ENCODE results near the gene ATP13A2. TPM values are rescaled to one million over a fixed set of nuclear protein-coding genes. Genes with fewer than 3 reads are reported as not detected.

ATP13A2 gene
- total and polyA plus RNA-seq, 2 donors (not counting 1 experiment from before 2014, with no cell fraction given) = 41.6 to 51.8 TPM

DNA sequence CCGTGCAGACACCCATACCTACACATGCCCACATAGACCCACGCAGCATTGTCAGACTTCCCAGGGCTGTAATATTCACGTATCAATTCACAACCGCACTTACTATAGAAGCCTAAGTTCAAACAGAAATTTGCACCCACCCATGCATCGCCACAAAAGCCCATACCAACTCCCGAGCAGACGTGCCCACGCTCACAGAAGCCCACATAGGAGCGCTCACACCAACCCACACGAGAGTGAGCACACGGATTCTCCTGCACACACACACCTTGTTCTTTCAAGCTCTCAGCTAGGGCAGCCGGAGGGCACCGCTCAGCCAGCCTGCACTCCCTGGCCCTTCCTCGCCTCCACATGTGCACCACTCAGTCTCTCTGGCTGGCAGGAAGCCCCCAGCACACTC is 35.9 kb downstream of the ATP13A2 start:
- ATAC-seq (ENCODE audit: low read depth) (no peak), DNase-seq (no peak)
- no peak overlapping the region for H3K9ac ChIP-seq (ENCODE audit: low read length)
- peaks cover 3% of the 10 kb centered on the region for H3K27me3 Mint-ChIP-seq
- ChIA-PET POLR2A (no interaction called here), CTCF (no interaction called here)
- 97% methylated on average over 14 of the region's 14 CpGs for WGBS (ENCODE audit: insufficient coverage)
- peaks cover 4 to 7% of the 10 kb centered on the region in 2 donors for H3K4me1 ChIP-seq (ENCODE audit: control insufficient read depth in 2 of 2, insufficient read depth in 2 of 2, low read length in 2 of 2)
- peaks cover 0 to 2% (median 0%) of the 10 kb centered on the region in 3 donors for H3K9me3 ChIP-seq (ENCODE audit: control extremely low read depth in 1 of 3, control insufficient read depth in 2 of 3, insufficient read depth in 1 of 3, low read length in 2 of 3)
- no peaks in the 10 kb centered on the region for H4K20me1 ChIP-seq (ENCODE audit: control insufficient read depth, insufficient read depth, low read length, poor library complexity, severe bottlenecking)
- no peaks in the 10 kb centered on the region for H3K79me2 ChIP-seq (ENCODE audit: control insufficient read depth, insufficient read depth, low read length)
- H3K9me3 Mint-ChIP-seq (ENCODE audit: insufficient read depth) = no peaks in the 10 kb centered on the region
- H3K27ac Mint-ChIP-seq = no peak overlapping the region
- peaks cover 0 to 17% (median 3%) of the 10 kb centered on the region in 4 experiments for H3K27me3 ChIP-seq (replicated peaks in 1 of 4; ENCODE audit: control extremely low read depth in 1 of 4, control insufficient read depth in 3 of 4, insufficient read depth in 4 of 4, low read length in 3 of 4)
- H2AFZ ChIP-seq (ENCODE audit: insufficient read depth, low read depth, low read length, poor library complexity, severe bottlenecking) = no peak overlapping the region
- H3K4me3 ChIP-seq (ENCODE audit: control extremely low read depth in 1 of 5, extremely low read depth in 1 of 5, insufficient read depth in 1 of 5, low read depth in 2 of 5, low read length in 4 of 5) = no peak overlapping the region
- H3K36me3 ChIP-seq (replicated peaks in 1 of 2; ENCODE audit: control extremely low read depth in 1 of 2, control insufficient read depth in 1 of 2, extremely low read depth in 1 of 2, insufficient read depth in 2 of 2, low read length in 1 of 2) = no peaks in the 10 kb centered on the region
- H3K27ac ChIP-seq (ENCODE audit: low read length in 2 of 2) = no peak overlapping the region
- H3K4me1 Mint-ChIP-seq = peaks cover 3% of the 10 kb centered on the region
- H3K4me2 ChIP-seq (replicated peaks; ENCODE audit: low read depth, low read length, poor library complexity, severe bottlenecking) = no peak overlapping the region
- H3K4me3 Mint-ChIP-seq = no peak overlapping the region
- intact Hi-C loops (cut with micrococcal nuclease) = no loop called here
- TF ChIP-seq, protein P1, sequence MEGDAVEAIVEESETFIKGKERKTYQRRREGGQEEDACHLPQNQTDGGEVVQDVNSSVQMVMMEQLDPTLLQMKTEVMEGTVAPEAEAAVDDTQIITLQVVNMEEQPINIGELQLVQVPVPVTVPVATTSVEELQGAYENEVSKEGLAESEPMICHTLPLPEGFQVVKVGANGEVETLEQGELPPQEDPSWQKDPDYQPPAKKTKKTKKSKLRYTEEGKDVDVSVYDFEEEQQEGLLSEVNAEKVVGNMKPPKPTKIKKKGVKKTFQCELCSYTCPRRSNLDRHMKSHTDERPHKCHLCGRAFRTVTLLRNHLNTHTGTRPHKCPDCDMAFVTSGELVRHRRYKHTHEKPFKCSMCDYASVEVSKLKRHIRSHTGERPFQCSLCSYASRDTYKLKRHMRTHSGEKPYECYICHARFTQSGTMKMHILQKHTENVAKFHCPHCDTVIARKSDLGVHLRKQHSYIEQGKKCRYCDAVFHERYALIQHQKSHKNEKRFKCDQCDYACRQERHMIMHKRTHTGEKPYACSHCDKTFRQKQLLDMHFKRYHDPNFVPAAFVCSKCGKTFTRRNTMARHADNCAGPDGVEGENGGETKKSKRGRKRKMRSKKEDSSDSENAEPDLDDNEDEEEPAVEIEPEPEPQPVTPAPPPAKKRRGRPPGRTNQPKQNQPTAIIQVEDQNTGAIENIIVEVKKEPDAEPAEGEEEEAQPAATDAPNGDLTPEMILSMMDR (IDR thresholded peaks at IDR 0.05) = no peak
- TF ChIP-seq EZH2 (IDR thresholded peaks at IDR 0.05; ENCODE audit: borderline replicate concordance, insufficient read depth, low read depth, low read length, poor library complexity, severe bottlenecking) = no peak

DNA sequence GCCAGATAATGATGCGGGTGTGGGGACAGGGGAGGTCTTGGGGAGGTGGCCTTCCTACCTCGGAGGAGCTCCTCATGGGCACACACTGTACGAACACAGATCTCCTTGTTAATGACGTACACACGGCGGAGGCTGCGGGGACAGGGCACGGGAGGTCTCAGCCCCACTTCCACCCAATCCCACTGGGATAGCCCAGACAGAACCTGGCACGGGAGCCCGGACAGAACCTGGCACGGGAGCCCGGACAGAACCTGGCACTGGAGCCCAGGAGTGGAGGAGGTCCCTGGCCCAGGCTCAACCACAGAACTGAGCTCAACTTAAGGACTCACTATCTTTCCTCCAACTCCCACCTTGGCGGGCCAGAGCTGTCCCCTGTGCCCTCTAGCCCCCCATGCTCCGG is 36.5 kb downstream of the ATP13A2 start:
- Mint-ChIP-seq H3K4me3 (no peak overlapping the region), H3K9me3 (ENCODE audit: insufficient read depth) (no peaks in the 10 kb centered on the region), H3K27me3 (no peaks in the 10 kb centered on the region), H3K4me1 (no peaks in the 10 kb centered on the region), H3K27ac (no peak overlapping the region)
- H3K27me3 ChIP-seq (replicated peaks in 1 of 4; ENCODE audit: control extremely low read depth in 1 of 4, control insufficient read depth in 3 of 4, insufficient read depth in 4 of 4, low read length in 3 of 4) = peaks cover 0 to 12% (median 3%) of the 10 kb centered on the region in 4 experiments
- no peak overlapping the region for H3K9ac ChIP-seq (ENCODE audit: low read length)
- H3K4me2 ChIP-seq (replicated peaks; ENCODE audit: low read depth, low read length, poor library complexity, severe bottlenecking) = no peak overlapping the region
- intact Hi-C loops (cut with micrococcal nuclease) = no loop called here
- POLR2A ChIA-PET = no interaction called here
- no peak for TF ChIP-seq EZH2 (IDR thresholded peaks at IDR 0.05; ENCODE audit: borderline replicate concordance, insufficient read depth, low read depth, low read length, poor library complexity, severe bottlenecking)
- TF ChIP-seq, protein P1 (IDR thresholded peaks at IDR 0.05) = no peak
- H3K4me3 ChIP-seq (ENCODE audit: control extremely low read depth in 1 of 5, extremely low read depth in 1 of 5, insufficient read depth in 1 of 5, low read depth in 2 of 5, low read length in 4 of 5) = no peak overlapping the region
- no peaks in the 10 kb centered on the region for H3K9me3 ChIP-seq (ENCODE audit: control extremely low read depth in 1 of 3, control insufficient read depth in 2 of 3, insufficient read depth in 1 of 3, low read length in 2 of 3)
- H2AFZ ChIP-seq (ENCODE audit: insufficient read depth, low read depth, low read length, poor library complexity, severe bottlenecking) = no peak overlapping the region
- no peaks in the 10 kb centered on the region for H3K36me3 ChIP-seq (replicated peaks in 1 of 2; ENCODE audit: control extremely low read depth in 1 of 2, control insufficient read depth in 1 of 2, extremely low read depth in 1 of 2, insufficient read depth in 2 of 2, low read length in 1 of 2)
- DNase-seq (no peak), ATAC-seq (ENCODE audit: low read depth) (no peak)
- no peaks in the 10 kb centered on the region for H4K20me1 ChIP-seq (ENCODE audit: control insufficient read depth, insufficient read depth, low read length, poor library complexity, severe bottlenecking)
- peaks cover 0 to 4% of the 10 kb centered on the region in 2 donors for H3K4me1 ChIP-seq (ENCODE audit: control insufficient read depth in 2 of 2, insufficient read depth in 2 of 2, low read length in 2 of 2)
- WGBS (ENCODE audit: insufficient coverage) = 89% methylated on average over 12 of the region's 14 CpGs
- CTCF ChIA-PET = no interaction called here
- H3K79me2 ChIP-seq (ENCODE audit: control insufficient read depth, insufficient read depth, low read length) = no peaks in the 10 kb centered on the region
- no peak overlapping the region for H3K27ac ChIP-seq (ENCODE audit: low read length in 2 of 2)

Data from B cell (primary cell).